GM12878 (cell line): ENCODE data around the gene WWOX. TPM values are rescaled to one million over a fixed set of nuclear protein-coding genes. Genes with fewer than 3 reads are reported as not detected.

Experiments used
- ATAC-seq: fragments of 200-7000 bp; cut with Tn5 transposase; 3 replicates; pipeline ENCODE4 v1.9.1; 2020; ENCODE audit warnings: mild to moderate bottlenecking, moderate library complexity
- BruUV-seq: library from RNA; stranded (reverse); fragments of 400-500 nt; replicated peaks from 2 replicates; lab custom pipeline; 2021; lab: Mats Ljungman, UMichigan
- CTCF ChIA-PET: fragments of 300-600 bp; sonication (Branson Sonifier 250); formaldehyde crosslinking; extraction: SDS; loops from one replicate; lab custom pipeline; 2021; ENCODE audit warnings: inconsistent platforms; lab: Yijun Ruan, JAX
- POLR2A ChIA-PET: fragments of 350-600 bp; formaldehyde crosslinking; extraction: SDS; loops from one replicate; lab custom pipeline; 2021; ENCODE audit warnings: inconsistent platforms; lab: Charles Lee
- RAD21 ChIA-PET: fragments of 300-600 bp; sonication (Branson Sonifier 250); formaldehyde crosslinking; loops from one replicate; lab custom pipeline; 2023; ENCODE audit warnings: antibody characterized with exemption; ENCODE audit not compliant: unreplicated experiment; lab: Charles Lee
- SMC1A ChIA-PET: fragments of 300-600 bp; sonication (Branson Sonifier 250); formaldehyde crosslinking; loops from one replicate; lab custom pipeline; 2023; ENCODE audit not compliant: unreplicated experiment, uncharacterized antibody; lab: Charles Lee
- DNase-seq: peaks from one replicate; pipeline ENCODE4 v3.0.0-alpha.2; 2011; ENCODE audit warnings: low read depth, low spot score
- FAIRE-seq: peaks from 3 replicates; lab custom pipeline; 2011; peaks lifted over from hg19 to GRCh38; lab: Jason Lieb, UNC
- H2AFZ ChIP-seq: 2 replicates; pipeline ENCODE4 v1.6.0; 2011; ENCODE audit warnings: low read depth, low read length, control low read depth; ENCODE audit not compliant: control insufficient read depth
- H3K27ac ChIP-seq: 2 replicates; pipeline ENCODE4 v1.5.1; 2011; ENCODE audit warnings: control low read depth; ENCODE audit not compliant: control insufficient read depth, insufficient read depth
- H3K27me3 ChIP-seq, 2 experiments: replicated peaks in 1 of 2; 2 replicates each; pipeline versions ENCODE4 v1.6.0 to v1.6.1; 2011; ENCODE audit warnings: low read length in 1 of 2; ENCODE audit not compliant: control insufficient read depth in 2 of 2, insufficient read depth in 2 of 2
- H3K36me3 ChIP-seq, 2 experiments: 2 replicates each; pipeline ENCODE4 v1.5.1; 2011; ENCODE audit warnings: low read length in 1 of 2; ENCODE audit not compliant: control insufficient read depth in 2 of 2, insufficient read depth in 2 of 2
- H3K4me1 ChIP-seq: 2 replicates; pipeline ENCODE4 v1.6.1; 2011; ENCODE audit warnings: mild to moderate bottlenecking, low read length, moderate library complexity, mixed read lengths; ENCODE audit not compliant: control insufficient read depth, insufficient read depth
- H3K4me2 ChIP-seq: 2 replicates; pipeline ENCODE4 v1.6.0; 2011; ENCODE audit warnings: control low read depth; ENCODE audit not compliant: control insufficient read depth, insufficient read depth
- H3K4me3 ChIP-seq: fragments of 200-600 bp; sonication (generic); 2 replicates; pipeline ENCODE4 v1.5.1; 2016
- H3K79me2 ChIP-seq: 2 replicates; pipeline ENCODE4 v1.6.0; 2011; ENCODE audit warnings: low read length; ENCODE audit not compliant: control insufficient read depth, insufficient read depth
- H3K9ac ChIP-seq: 2 replicates; pipeline ENCODE4 v1.8.0; 2011; ENCODE audit warnings: low read length, control low read depth, mixed read lengths; ENCODE audit not compliant: control insufficient read depth, insufficient read depth
- H3K9me3 ChIP-seq: replicated peaks from 3 replicates; pipeline ENCODE4 v1.5.1; 2011; ENCODE audit warnings: mild to moderate bottlenecking, low read length; ENCODE audit not compliant: control insufficient read depth, insufficient read depth
- H4K20me1 ChIP-seq: 2 replicates; pipeline ENCODE4 v1.6.0; 2011; ENCODE audit not compliant: control insufficient read depth, insufficient read depth
- GABPA ChIP-seq: IDR thresholded peaks from 2 replicates; pipeline ENCODE4 v1.6.1; 2014; ENCODE audit warnings: antibody characterized with exemption, low read depth, mild to moderate bottlenecking, inconsistent platforms
- GATAD2B ChIP-seq: fragments of 450-650 bp; conservative IDR thresholded peaks from 2 replicates; pipeline ENCODE4 v1.6.1; 2017; ENCODE audit warnings: low read depth, mild to moderate bottlenecking, moderate library complexity
- KAT2A ChIP-seq: conservative IDR thresholded peaks from 2 replicates; pipeline ENCODE4 v1.6.1; 2011; ENCODE audit warnings: low read depth, low read length; ENCODE audit not compliant: control insufficient read depth
- KLF5 ChIP-seq: fragments of 450-650 bp; IDR thresholded peaks from 2 replicates; pipeline ENCODE4 v1.6.1; 2014; ENCODE audit warnings: mild to moderate bottlenecking; ENCODE audit not compliant: partially characterized antibody
- MEF2A ChIP-seq: IDR thresholded peaks from 2 replicates; pipeline ENCODE4 v1.6.1; 2011; ENCODE audit warnings: low read depth, mild to moderate bottlenecking, low read length, moderate library complexity; ENCODE audit not compliant: insufficient read depth
- NBN ChIP-seq: fragments of 450-650 bp; IDR thresholded peaks from 2 replicates; pipeline ENCODE4 v1.6.1; 2016
- NFIC ChIP-seq: IDR thresholded peaks from 2 replicates; pipeline ENCODE4 v1.6.1; 2012; ENCODE audit warnings: low read depth, mild to moderate bottlenecking, inconsistent platforms, low read length, moderate library complexity
- NFYB ChIP-seq: IDR thresholded peaks from 2 replicates; pipeline ENCODE4 v1.6.1; 2011; ENCODE audit warnings: low read depth, mild to moderate bottlenecking, low read length, improper control_type of control experiment, moderate library complexity; ENCODE audit not compliant: insufficient read depth
- RAD51 ChIP-seq: fragments of 450-650 bp; IDR thresholded peaks from 2 replicates; pipeline ENCODE4 v1.6.1; 2016; ENCODE audit warnings: moderate library complexity, mild to moderate bottlenecking, inconsistent platforms
- SMC3 ChIP-seq: IDR thresholded peaks from 2 replicates; pipeline ENCODE4 v1.6.1; 2011; ENCODE audit warnings: low read length, improper control_type of control experiment, borderline replicate concordance
- SP1 ChIP-seq: IDR thresholded peaks from one replicate; pipeline ENCODE4 v1.6.1; 2011; ENCODE audit warnings: low read depth, low read length
- YBX1 ChIP-seq: fragments of 450-650 bp; IDR thresholded peaks from 2 replicates; pipeline ENCODE4 v1.6.1; 2016; ENCODE audit warnings: antibody characterized with exemption
- WGBS: methylation state at CpG from one replicate; pipeline ENCODE4 v1.1.6; 2016; ENCODE audit warnings: low lambda C conversion rate; ENCODE audit not compliant: insufficient replicate concordance, insufficient coverage; ENCODE audit errors: missing lambda C conversion rate; 5-methylcytosine and 5-hydroxymethylcytosine counted together
- in situ Hi-C: fragments of 300-500 bp; cut with MboI; formaldehyde crosslinking; loops from 9 replicates; pipeline ENCODE4 v1.14.3; 2018; ENCODE audit warnings: mixed read lengths
- intact Hi-C: fragments of 100-400 bp; cut with micrococcal nuclease; formaldehyde crosslinking; loops from one replicate; pipeline ENCODE4 v1.14.2; 2022; ENCODE audit not compliant: unreplicated experiment
- polyA plus RNA-seq, 11 experiments: library from polyadenylated mRNA; depleted of rRNA in 4 of 11; unstranded in 6 of 11; stranded (reverse) in 5 of 11; fragments of >200 nt; fragmentation: Nextera tagmentation in 4 of 11; fragmentation: Illumina TruSeq in 1 of 11; extraction: Ambion mirVana in 4 of 11; extraction: Trizol in 1 of 11; gene quantifications; 1 replicate in 1 of 11; 2 replicates in 10 of 11; pipeline versions ENCODE4 v1.2.1 to v1.2.3, GENCODE V29; 2011 to 2016; ENCODE audit warnings: inconsistent platforms in 2 of 11, missing spikeins in 2 of 11, low read depth in 1 of 11
- total RNA-seq, 4 experiments: library from RNA; depleted of rRNA in 3 of 4; stranded (reverse); fragments of >200 nt in 3 of 4; fragmentation: Illumina TruSeq in 1 of 4; extraction: Trizol in 1 of 4; gene quantifications; 2 replicates each; pipeline versions ENCODE4 v1.2.1 to v1.2.3, GENCODE V29; 2013 to 2021
- TF ChIP-seq, protein P1 (sequence below): fragments of 450-650 bp; IDR thresholded peaks from 2 replicates; pipeline ENCODE4 v1.6.1; 2016; ENCODE audit warnings: mild to moderate bottlenecking

Gene WWOX
- total and polyA plus RNA-seq, 10 of the 15 experiments (the other 5 are each of a cell fraction or from before 2014, with no cell fraction given) = 2.8 to 24.4 (median 17.8) TPM

DNA sequence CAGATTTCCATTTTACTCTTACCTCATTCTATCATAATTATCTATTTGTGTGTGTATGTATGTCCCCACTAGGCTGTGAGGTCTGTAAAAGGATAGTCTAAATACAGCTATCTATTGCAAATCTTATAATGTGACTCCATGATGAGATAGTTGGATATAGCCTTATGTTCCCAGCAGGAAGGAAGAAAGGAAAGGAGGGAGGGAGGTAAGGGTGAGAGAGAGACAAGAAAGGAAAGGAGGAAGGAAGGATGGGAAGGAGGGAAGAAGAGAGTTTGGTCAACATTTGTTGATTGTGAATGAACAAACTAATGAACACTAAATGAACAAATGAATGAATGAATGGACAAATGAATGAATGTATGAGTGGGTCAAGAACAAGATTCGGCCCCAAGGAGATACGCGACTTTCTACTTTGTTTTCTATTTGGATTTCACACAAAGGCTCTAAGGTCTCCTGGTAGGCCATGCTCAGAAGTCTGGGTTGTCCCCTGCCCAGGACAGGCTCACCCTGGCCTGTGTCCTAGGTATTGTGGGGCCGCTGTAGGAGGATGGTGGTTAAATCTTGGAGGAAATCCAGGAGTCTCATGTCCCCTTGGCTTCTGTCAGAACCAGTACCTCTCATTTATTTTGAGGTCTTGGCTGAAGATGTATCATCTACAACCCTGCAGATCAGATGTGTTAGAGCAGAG is 195.2 kb downstream of the WWOX start:
- in situ Hi-C loops = no loop called here
- Histone ChIP-seq H3K79me2 (no peaks in the 10 kb centered on the region), H3K27ac (no peak overlapping the region), H3K9me3 (no peaks in the 10 kb centered on the region), H4K20me1 (no peaks in the 10 kb centered on the region), H3K27me3 (no peaks in the 10 kb centered on the region), H3K4me3 (no peak overlapping the region), H3K4me2 (no peak overlapping the region), H3K36me3 (no peaks in the 10 kb centered on the region), H3K4me1 (no peaks in the 10 kb centered on the region), H3K9ac (no peak overlapping the region), H2AFZ (no peak overlapping the region)
- RAD21 ChIA-PET = no interaction called here
- ATAC-seq (no peak), DNase-seq (no peak), FAIRE-seq (no peak)
- POLR2A ChIA-PET = no interaction called here
- WGBS = 79% methylated on average over 4 of the region's 4 CpGs
- no TSS peak for BruUV-seq
- TF ChIP-seq NFIC (no peak), KAT2A (no peak), GATAD2B (no peak)
- intact Hi-C loops = no loop called here
- SMC1A ChIA-PET = no interaction called here
- CTCF ChIA-PET = no interaction called here

DNA sequence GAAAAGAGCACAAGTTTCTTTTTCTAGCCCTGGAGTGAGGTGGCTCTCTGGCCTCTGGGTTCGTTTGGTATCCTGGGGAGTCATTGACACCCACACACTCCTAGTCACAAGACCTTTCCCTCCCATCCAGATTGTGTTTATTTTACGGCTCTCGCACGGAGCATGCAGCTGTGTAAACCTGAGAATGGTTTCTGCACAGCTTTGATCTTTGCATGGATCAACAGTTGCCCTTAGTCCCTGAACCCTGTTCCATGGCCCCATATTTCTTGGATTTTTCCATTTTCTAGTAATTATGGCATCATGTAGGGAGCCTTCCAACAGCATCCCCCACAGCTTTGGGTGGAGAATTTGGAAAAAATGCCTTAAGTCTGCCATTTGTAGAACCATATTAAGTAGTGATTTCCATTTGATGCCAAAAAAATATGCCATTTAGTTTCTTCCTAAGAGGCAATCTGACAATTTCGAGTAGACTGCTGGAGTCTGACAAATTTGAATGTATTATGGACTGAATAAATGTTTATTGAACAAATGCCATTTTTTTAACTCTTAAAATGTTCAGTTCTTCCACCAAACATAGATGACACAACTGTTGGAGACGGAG is 197.7 kb downstream of the WWOX start:
- BruUV-seq = no TSS peak
- H2AFZ ChIP-seq = no peak overlapping the region
- H3K4me1 ChIP-seq = no peaks in the 10 kb centered on the region
- ChIA-PET SMC1A (no interaction called here), RAD21 (no interaction called here), POLR2A (no interaction called here), CTCF (no interaction called here)
- H3K9me3 ChIP-seq = no peaks in the 10 kb centered on the region
- no peak overlapping the region for H3K9ac ChIP-seq
- no peaks in the 10 kb centered on the region for H4K20me1 ChIP-seq
- no peak overlapping the region for H3K4me2 ChIP-seq
- 49% methylated on average over 6 of the region's 6 CpGs for WGBS
- H3K36me3 ChIP-seq = no peaks in the 10 kb centered on the region
- DNase-seq = no peak
- H3K27ac ChIP-seq = no peak overlapping the region
- FAIRE-seq = no peak
- H3K79me2 ChIP-seq = no peaks in the 10 kb centered on the region
- intact Hi-C loops (no loop called here), in situ Hi-C loops (no loop called here)
- H3K4me3 ChIP-seq = no peak overlapping the region
- ATAC-seq = no peak
- H3K27me3 ChIP-seq = no peaks in the 10 kb centered on the region
- TF ChIP-seq NFYB (no peak), SMC3 (no peak), RAD51 (no peak), KLF5 (no peak), SP1 (no peak), MEF2A (no peak), YBX1 (no peak), GABPA (no peak), NBN (no peak)
- TF ChIP-seq, protein P1, sequence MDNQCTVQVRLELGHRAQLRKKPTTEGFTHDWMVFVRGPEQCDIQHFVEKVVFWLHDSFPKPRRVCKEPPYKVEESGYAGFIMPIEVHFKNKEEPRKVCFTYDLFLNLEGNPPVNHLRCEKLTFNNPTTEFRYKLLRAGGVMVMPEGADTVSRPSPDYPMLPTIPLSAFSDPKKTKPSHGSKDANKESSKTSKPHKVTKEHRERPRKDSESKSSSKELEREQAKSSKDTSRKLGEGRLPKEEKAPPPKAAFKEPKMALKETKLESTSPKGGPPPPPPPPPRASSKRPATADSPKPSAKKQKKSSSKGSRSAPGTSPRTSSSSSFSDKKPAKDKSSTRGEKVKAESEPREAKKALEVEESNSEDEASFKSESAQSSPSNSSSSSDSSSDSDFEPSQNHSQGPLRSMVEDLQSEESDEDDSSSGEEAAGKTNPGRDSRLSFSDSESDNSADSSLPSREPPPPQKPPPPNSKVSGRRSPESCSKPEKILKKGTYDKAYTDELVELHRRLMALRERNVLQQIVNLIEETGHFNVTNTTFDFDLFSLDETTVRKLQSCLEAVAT = no peak
